ENCODE results near the gene DBF4B.

GRCh38 chr17:44761932-44762810 lies 53.7 kb downstream of the DBF4B start:
- no peak for TF ChIP-seq EZH2 (IDR thresholded peaks at IDR 0.05)
- no peak for TF ChIP-seq POLR2AphosphoS5 (IDR thresholded peaks at IDR 0.05; ENCODE audit: borderline replicate concordance, low read depth, low read length)
